Hepatocyte (in vitro differentiated cells): ENCODE results near the gene ATXN3.

ENCODE experiments used
- CTCF ChIP-seq: fragments of 200-600 bp; sonication (generic); IDR thresholded peaks from 2 replicates; pipeline ENCODE4 v1.5.1; 2016; ENCODE audit warnings: antibody characterized with exemption, mild to moderate bottlenecking; ENCODE audit not compliant: poor library complexity
- EZH2 ChIP-seq: fragments of 200-600 bp; sonication (generic); IDR thresholded peaks from 2 replicates; pipeline ENCODE4 v1.6.1; 2016; ENCODE audit warnings: antibody characterized with exemption, mild to moderate bottlenecking, borderline replicate concordance

GRCh38 chr14:92121670-92122350, 15.4 kb upstream of the ATXN3 start, which contains the start of the genes CPSF2 and NDUFB1:
- TF ChIP-seq CTCF, result no peak
- TF ChIP-seq EZH2, result no peak
